Mesenchymal stem cell (in vitro differentiated cells and primary cell): ENCODE measurements around the gene GAA.

Source experiments
- DNase-seq: peaks from one replicate; pipeline ENCODE4 v3.0.0-alpha.2; 2013
- H2AFZ ChIP-seq: one replicate; pipeline ENCODE4 v1.6.1; 2013; ENCODE audit warnings: low read depth, mild to moderate bottlenecking, control low read depth, inconsistent platforms, low read length, moderate library complexity
- H2AK5ac ChIP-seq: 2 replicates; pipeline ENCODE4 v1.6.1; 2013; ENCODE audit warnings: low read length, moderate library complexity, mild to moderate bottlenecking, inconsistent platforms; ENCODE audit not compliant: severe bottlenecking
- H2BK120ac ChIP-seq: one replicate; pipeline ENCODE4 v1.6.1; 2013; ENCODE audit warnings: low read depth, mild to moderate bottlenecking, inconsistent platforms, low read length, moderate library complexity
- H2BK12ac ChIP-seq, 2 experiments: one replicate each; pipeline ENCODE4 v1.6.1; 2013; ENCODE audit warnings: inconsistent platforms in 2 of 2, low read length in 2 of 2, mild to moderate bottlenecking in 2 of 2, moderate library complexity in 2 of 2, control low read depth in 1 of 2
- H2BK15ac ChIP-seq: one replicate; pipeline ENCODE4 v1.6.1; 2013; ENCODE audit warnings: mild to moderate bottlenecking, low read depth, inconsistent platforms; ENCODE audit not compliant: poor library complexity, severe bottlenecking
- H2BK5ac ChIP-seq: 2 replicates; pipeline ENCODE4 v1.6.1; 2013; ENCODE audit warnings: low read depth, mild to moderate bottlenecking, low read length, control low read depth, inconsistent platforms; ENCODE audit not compliant: poor library complexity, severe bottlenecking
- H3K14ac ChIP-seq, 2 experiments: one replicate each; pipeline ENCODE4 v1.6.1; 2013; ENCODE audit warnings: inconsistent platforms in 2 of 2, low read length in 2 of 2, control low read depth in 1 of 2, mild to moderate bottlenecking in 1 of 2, moderate library complexity in 1 of 2
- H3K18ac ChIP-seq, 2 experiments: one replicate each; pipeline ENCODE4 v1.6.1; 2013; ENCODE audit warnings: inconsistent platforms in 2 of 2, low read length in 2 of 2, control low read depth in 1 of 2, low read depth in 1 of 2, mild to moderate bottlenecking in 1 of 2
- H3K23ac ChIP-seq, 2 experiments: one replicate each; pipeline ENCODE4 v1.6.1; 2013; ENCODE audit warnings: inconsistent platforms in 2 of 2, low read length in 2 of 2, mild to moderate bottlenecking in 2 of 2, moderate library complexity in 2 of 2, control low read depth in 1 of 2
- H3K27ac ChIP-seq: 2 replicates; pipeline ENCODE4 v1.5.1; 2013; ENCODE audit warnings: mild to moderate bottlenecking, moderate library complexity, low read length, control low read depth, inconsistent platforms; ENCODE audit not compliant: poor library complexity, severe bottlenecking
- H3K27me3 ChIP-seq, 2 experiments: 2 replicates each; pipeline versions ENCODE4 v1.6.1 to v1.7.0; 2013; ENCODE audit warnings: low read length in 2 of 2, mild to moderate bottlenecking in 2 of 2, moderate library complexity in 2 of 2, control low read depth in 1 of 2, inconsistent platforms in 1 of 2; ENCODE audit not compliant: control insufficient read depth in 1 of 2, insufficient read depth in 1 of 2
- H3K36me3 ChIP-seq, 2 experiments: 2 replicates each; pipeline versions ENCODE4 v1.6.1 to v1.7.0; 2013; ENCODE audit warnings: low read length in 2 of 2, control low read depth in 1 of 2, inconsistent platforms in 1 of 2, low read depth in 1 of 2, mild to moderate bottlenecking in 1 of 2; ENCODE audit not compliant: insufficient read depth in 2 of 2, control insufficient read depth in 1 of 2
- H3K4ac ChIP-seq, 2 experiments: one replicate each; pipeline ENCODE4 v1.6.1; 2013; ENCODE audit warnings: inconsistent platforms in 2 of 2, low read length in 2 of 2, mild to moderate bottlenecking in 2 of 2, moderate library complexity in 2 of 2, control low read depth in 1 of 2, low read depth in 1 of 2
- H3K4me1 ChIP-seq: 2 replicates; pipeline ENCODE4 v1.6.1; 2013; ENCODE audit warnings: low read depth, low read length, control low read depth; ENCODE audit not compliant: control insufficient read depth, insufficient read depth
- H3K4me2 ChIP-seq: 2 replicates; pipeline ENCODE4 v1.6.1; 2013; ENCODE audit warnings: low read length, mild to moderate bottlenecking, inconsistent platforms; ENCODE audit not compliant: poor library complexity, severe bottlenecking
- H3K4me3 ChIP-seq, 2 experiments: 2 replicates each; pipeline versions ENCODE4 v1.5.1 to v1.7.0; 2013; ENCODE audit warnings: low read length in 2 of 2, mild to moderate bottlenecking in 2 of 2, control low read depth in 1 of 2, low read depth in 1 of 2; ENCODE audit not compliant: insufficient read depth in 1 of 2
- H3K79me1 ChIP-seq: replicated peaks from 2 replicates; pipeline ENCODE4 v1.6.1; 2013; ENCODE audit warnings: mild to moderate bottlenecking, control low read depth, low read length, inconsistent platforms; ENCODE audit not compliant: poor library complexity, severe bottlenecking
- H3K9ac ChIP-seq: 2 replicates; pipeline ENCODE4 v1.7.0; 2013; ENCODE audit warnings: mild to moderate bottlenecking, low read length, moderate library complexity
- H3K9me3 ChIP-seq: 2 replicates; pipeline ENCODE4 v1.7.0; 2013; ENCODE audit warnings: mild to moderate bottlenecking, low read length; ENCODE audit not compliant: control insufficient read depth
- H4K8ac ChIP-seq: one replicate; pipeline ENCODE4 v1.6.1; 2013; ENCODE audit warnings: inconsistent platforms, mild to moderate bottlenecking, low read length, moderate library complexity
- H4K91ac ChIP-seq: one replicate; pipeline ENCODE4 v1.6.1; 2013; ENCODE audit warnings: mild to moderate bottlenecking, low read length, inconsistent platforms
- WGBS: methylation state at CpG from one replicate; pipeline ENCODE4 v1.1.7; 2013; ENCODE audit warnings: mixed read lengths; 5-methylcytosine and 5-hydroxymethylcytosine counted together

The GAA gene

GRCh38 chr17:80163336-80163735, 62.0 kb downstream of the GAA start:
- no peaks in the 10 kb centered on the region for H3K79me1 ChIP-seq

GRCh38 chr17:80164185-80164584, 62.8 kb downstream of the GAA start:
- no peak overlapping the region for H3K23ac ChIP-seq
- peak overlapping the region in 1 of 2 experiments; percentile 49 for H3K14ac ChIP-seq
- peak overlapping the region; percentile 63 for H2BK15ac ChIP-seq
- H2AK5ac ChIP-seq = no peak overlapping the region
- H3K36me3 ChIP-seq = no peaks in the 10 kb centered on the region
- no peak overlapping the region for H4K8ac ChIP-seq
- H3K9ac ChIP-seq = no peak overlapping the region
- H3K4me3 ChIP-seq = no peak overlapping the region
- H3K4ac ChIP-seq = no peak overlapping the region
- H3K18ac ChIP-seq = no peak overlapping the region
- H4K91ac ChIP-seq = no peak overlapping the region
- no peaks in the 10 kb centered on the region for H3K9me3 ChIP-seq
- no peak overlapping the region for H3K27ac ChIP-seq
- no peak overlapping the region for H2BK120ac ChIP-seq
- no peak overlapping the region for H2BK5ac ChIP-seq
- WGBS = 85% methylated on average over 11 of the region's 11 CpGs
- peaks cover 26 to 29% of the 10 kb centered on the region in 2 experiments for H3K27me3 ChIP-seq
- H3K4me1 ChIP-seq = peaks cover 2% of the 10 kb centered on the region
- no peak for DNase-seq
- no peak overlapping the region for H2BK12ac ChIP-seq
- H2AFZ ChIP-seq = no peak overlapping the region
- H3K79me1 ChIP-seq = no peaks in the 10 kb centered on the region
- no peak overlapping the region for H3K4me2 ChIP-seq

More at GRCh38 chr17:80163336-80163735, 62.0 kb downstream of the GAA start:
- no peak overlapping the region for H4K8ac ChIP-seq
- no peak overlapping the region for H3K14ac ChIP-seq
- no peak overlapping the region for H3K18ac ChIP-seq
- WGBS = 96% methylated on average over 2 of the region's 4 CpGs
- H3K4ac ChIP-seq = no peak overlapping the region
- no peak overlapping the region for H2BK120ac ChIP-seq
- H3K23ac ChIP-seq = no peak overlapping the region
- no peak for DNase-seq
- H2BK15ac ChIP-seq = no peak overlapping the region
- H3K9ac ChIP-seq = no peak overlapping the region
- H2AK5ac ChIP-seq = no peak overlapping the region
- no peak overlapping the region for H3K4me3 ChIP-seq
- H4K91ac ChIP-seq = no peak overlapping the region
- H2AFZ ChIP-seq = no peak overlapping the region
- no peaks in the 10 kb centered on the region for H3K36me3 ChIP-seq
- H3K27ac ChIP-seq = no peak overlapping the region
- H2BK5ac ChIP-seq = no peak overlapping the region
- no peaks in the 10 kb centered on the region for H3K9me3 ChIP-seq
- H3K27me3 ChIP-seq = peaks cover 20 to 22% of the 10 kb centered on the region in 2 experiments
- no peak overlapping the region for H3K4me2 ChIP-seq
- no peak overlapping the region for H2BK12ac ChIP-seq
- peaks cover 2% of the 10 kb centered on the region for H3K4me1 ChIP-seq

- no peak overlapping the region for H2BK12ac ChIP-seq
- no peak overlapping the region for H2AFZ ChIP-seq
- H3K4ac ChIP-seq = no peak overlapping the region
- H3K4me3 ChIP-seq = no peak overlapping the region
- H2AK5ac ChIP-seq = no peak overlapping the region
- no peak overlapping the region for H2BK5ac ChIP-seq
- H4K8ac ChIP-seq = no peak overlapping the region
- H3K18ac ChIP-seq = no peak overlapping the region
- no peak for DNase-seq
- H2BK15ac ChIP-seq = no peak overlapping the region
- no peak overlapping the region for H2BK120ac ChIP-seq
- no peak overlapping the region for H3K27ac ChIP-seq
- 77% methylated on average over 6 of the region's 6 CpGs for WGBS
- no peaks in the 10 kb centered on the region for H3K9me3 ChIP-seq
- H3K27me3 ChIP-seq = peaks cover 22 to 28% of the 10 kb centered on the region in 2 experiments
- H4K91ac ChIP-seq = no peak overlapping the region
- no peak overlapping the region for H3K14ac ChIP-seq
- no peaks in the 10 kb centered on the region for H3K79me1 ChIP-seq
- H3K4me1 ChIP-seq = no peaks in the 10 kb centered on the region
- H3K9ac ChIP-seq = no peak overlapping the region
- H3K23ac ChIP-seq = no peak overlapping the region
- no peak overlapping the region for H3K4me2 ChIP-seq
- peaks cover 0 to 2% of the 10 kb centered on the region in 2 experiments for H3K36me3 ChIP-seq
Measured at GRCh38 chr17:80166446-80166845, 65.1 kb downstream of the GAA start.

- Histone ChIP-seq H3K4ac (no peak overlapping the region), H3K36me3 (peaks cover 0 to 2% of the 10 kb centered on the region in 2 experiments), H3K4me1 (no peaks in the 10 kb centered on the region), H3K4me2 (no peak overlapping the region), H3K14ac (no peak overlapping the region), H3K27me3 (peaks cover 28 to 37% of the 10 kb centered on the region in 2 experiments), H3K9me3 (no peaks in the 10 kb centered on the region), H3K4me3 (no peak overlapping the region), H2BK12ac (no peak overlapping the region), H3K9ac (no peak overlapping the region), H4K8ac (no peak overlapping the region), H2BK5ac (no peak overlapping the region), H3K27ac (no peak overlapping the region), H3K18ac (no peak overlapping the region), H2BK15ac (no peak overlapping the region), H3K23ac (no peak overlapping the region), H2AK5ac (no peak overlapping the region), H2BK120ac (no peak overlapping the region), H4K91ac (no peak overlapping the region), H2AFZ (no peak overlapping the region), H3K79me1 (no peaks in the 10 kb centered on the region)
- 83% methylated on average over 5 of the region's 5 CpGs for WGBS
- no peak for DNase-seq
Measured at GRCh38 chr17:80168371-80168770, 67.0 kb downstream of the GAA start.
